DOHH2 (cell line): Measurements from ENCODE around the gene BTBD1.

Source experiments
- CTCF ChIP-seq: fragments of 200-600 bp; sonication (generic); IDR thresholded peaks from one replicate; pipeline ENCODE4 v1.5.1; 2014; ENCODE audit warnings: antibody characterized with exemption, mild to moderate bottlenecking, low read depth, low read length; ENCODE audit not compliant: poor library complexity, severe bottlenecking
- EZH2phosphoT487 ChIP-seq: fragments of 200-600 bp; sonication (generic); IDR thresholded peaks from 2 replicates; pipeline ENCODE4 v1.6.1; 2017; ENCODE audit warnings: borderline replicate concordance, mild to moderate bottlenecking, antibody characterized with exemption, low read length, moderate library complexity, mixed read lengths

DNA sequence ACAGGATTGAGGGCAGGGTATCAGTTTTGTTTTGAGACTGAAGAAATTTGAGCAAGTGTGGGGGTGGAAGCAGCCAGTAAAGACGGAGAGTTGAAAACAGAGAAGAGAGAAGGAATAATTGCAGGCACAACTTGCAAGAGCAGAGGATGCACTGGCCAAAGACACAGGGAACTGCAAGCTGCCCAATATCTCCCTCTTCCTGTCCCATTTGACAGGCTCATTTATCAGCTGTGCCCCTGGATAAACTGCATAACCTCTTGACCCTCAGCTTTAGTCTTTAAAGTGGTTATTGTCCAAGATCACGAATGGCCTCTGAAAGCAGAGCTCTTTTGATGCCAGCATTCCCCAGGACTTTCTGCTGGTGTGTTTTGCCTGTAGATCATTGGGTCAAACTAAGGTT lies 86.1 kb downstream of the BTBD1 start:
- TF ChIP-seq CTCF (no peak), EZH2phosphoT487 (no peak)
